ENCODE results near the gene VSTM2B.

Gene VSTM2B

GRCh38 chr19:29569038-29569911, 43.5 kb downstream of the VSTM2B start:
- no peak for DNase-seq

- no peak for DNase-seq
These were observed 45.4 kb downstream of the VSTM2B start for GRCh38 chr19:29571181-29571580.

GRCh38 chr19:29573486-29573885, 47.7 kb downstream of the VSTM2B start:
- DNase-seq: no peak

GRCh38 chr19:29574510-29574909, 48.7 kb downstream of the VSTM2B start:
- no peak for DNase-seq

- no peak for DNase-seq
These were observed 50.3 kb downstream of the VSTM2B start for GRCh38 chr19:29576046-29576606.

- no peak for DNase-seq
These were observed 51.2 kb downstream of the VSTM2B start for GRCh38 chr19:29576761-29577648.

- no peak for DNase-seq
These were observed 51.8 kb downstream of the VSTM2B start for GRCh38 chr19:29577649-29577963.

- DNase-seq: no peak
These were observed 52.6 kb downstream of the VSTM2B start for GRCh38 chr19:29578349-29578748.

GRCh38 chr19:29579308-29579910, 53.6 kb downstream of the VSTM2B start:
- DNase-seq: no peak

GRCh38 chr19:29581398-29581797, 55.6 kb downstream of the VSTM2B start:
- DNase-seq: no peak

GRCh38 chr19:29583196-29583999, 57.6 kb downstream of the VSTM2B start:
- DNase-seq: no peak

- no peak for DNase-seq
These were observed 60.6 kb downstream of the VSTM2B start for GRCh38 chr19:29586401-29586800.

GRCh38 chr19:29587059-29587458, 61.3 kb downstream of the VSTM2B start:
- DNase-seq: no peak

GRCh38 chr19:29587518-29587986, 61.8 kb downstream of the VSTM2B start:
- no peak for DNase-seq

GRCh38 chr19:29588095-29588494, 62.3 kb downstream of the VSTM2B start:
- no peak for DNase-seq

GRCh38 chr19:29590278-29590677, 64.5 kb downstream of the VSTM2B start:
- peak; percentile 13 for DNase-seq

GRCh38 chr19:29591670-29592069, 65.9 kb downstream of the VSTM2B start:
- DNase-seq: no peak

GRCh38 chr19:29593869-29594268, 68.1 kb downstream of the VSTM2B start:
- DNase-seq: no peak

- peak; percentile 74 for DNase-seq
These were observed 70.4 kb downstream of the VSTM2B start for GRCh38 chr19:29596080-29596727.

GRCh38 chr19:29596885-29597525, 71.2 kb downstream of the VSTM2B start:
- peak; percentile 82 for DNase-seq

GRCh38 chr19:29598036-29598435, 72.2 kb downstream of the VSTM2B start:
- no peak for DNase-seq

Data from NCI-H345 (cell line).